Stimulated activated CD8-positive, alpha-beta memory T cell treated with anti-CD3 and anti-CD28 coated beads, Interleukin-4, amount 100 ng/mL, for 4 hours (primary cell): ENCODE data around the gene ARPC2.

Source experiments
- DNase-seq, 2 donors: peaks; one replicate each; pipeline ENCODE4 v3.0.0-alpha.2; 2020; ENCODE audit warnings: low read depth in 2 of 2, low spot score in 1 of 2

The ARPC2 gene

DNA sequence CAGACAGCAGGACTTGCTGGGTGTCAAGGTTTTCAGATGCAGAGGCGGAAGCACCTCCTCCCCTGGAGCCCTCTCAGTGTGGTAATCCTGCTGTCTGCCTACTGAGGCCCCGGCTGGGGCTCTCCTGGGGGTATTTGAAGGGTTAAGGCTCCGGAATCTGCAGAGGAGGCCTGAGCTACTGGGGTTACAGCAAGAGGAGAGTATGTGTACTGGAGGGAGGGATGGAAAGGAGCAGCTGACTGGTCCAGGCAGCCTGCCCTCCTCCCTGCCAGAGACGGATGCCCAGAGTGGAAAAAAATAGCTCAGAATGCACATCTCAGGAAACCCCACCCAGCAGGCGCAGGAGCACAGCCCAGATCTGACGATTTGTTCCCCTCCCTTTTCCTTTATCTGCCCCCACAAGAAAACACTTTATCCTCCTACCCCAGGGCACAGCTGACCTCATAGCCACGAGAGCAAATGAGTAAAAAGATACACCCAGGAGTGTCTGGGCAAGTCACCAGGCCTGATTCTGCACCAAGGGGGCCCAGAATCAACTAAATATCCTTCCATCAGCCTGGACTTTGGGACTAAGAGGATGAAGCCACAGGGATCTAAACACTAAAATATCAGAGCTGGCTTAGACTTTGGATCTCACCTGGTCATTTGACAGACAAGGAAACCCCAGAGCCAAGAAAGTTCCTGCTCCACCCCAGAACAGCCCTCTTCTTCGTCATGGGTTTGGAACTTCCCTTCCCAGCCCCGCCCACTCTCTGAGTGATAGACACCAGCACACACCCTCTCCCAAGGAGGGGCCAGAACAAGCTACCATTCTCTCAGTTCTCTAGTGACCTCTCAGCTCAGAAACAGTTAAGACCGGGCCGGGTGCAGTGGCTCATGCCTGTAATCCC is 69.8 kb downstream of the ARPC2 start:
- peak; percentile 58 to 71 for DNase-seq

- DNase-seq: no peak
Observed at GRCh38 chr2:218289639-218290315, 72.8 kb downstream of the ARPC2 start.

- DNase-seq: no peak
Observed at GRCh38 chr2:218290316-218291261, 73.6 kb downstream of the ARPC2 start.

GRCh38 chr2:218291318-218292047 is 74.5 kb downstream of the ARPC2 start:
- no peak for DNase-seq

- DNase-seq: peak; percentile 47 to 56
Observed at GRCh38 chr2:218292048-218293014, 75.3 kb downstream of the ARPC2 start, which contains the start of gene TMBIM1. Gene TMBIM1 (minus strand): TSS chr2:218292503. CDS start chr2:218282141, 10,362 bp downstream.

GRCh38 chr2:218293715-218294429 is 76.9 kb downstream of the ARPC2 start:
- DNase-seq: no peak

DNA sequence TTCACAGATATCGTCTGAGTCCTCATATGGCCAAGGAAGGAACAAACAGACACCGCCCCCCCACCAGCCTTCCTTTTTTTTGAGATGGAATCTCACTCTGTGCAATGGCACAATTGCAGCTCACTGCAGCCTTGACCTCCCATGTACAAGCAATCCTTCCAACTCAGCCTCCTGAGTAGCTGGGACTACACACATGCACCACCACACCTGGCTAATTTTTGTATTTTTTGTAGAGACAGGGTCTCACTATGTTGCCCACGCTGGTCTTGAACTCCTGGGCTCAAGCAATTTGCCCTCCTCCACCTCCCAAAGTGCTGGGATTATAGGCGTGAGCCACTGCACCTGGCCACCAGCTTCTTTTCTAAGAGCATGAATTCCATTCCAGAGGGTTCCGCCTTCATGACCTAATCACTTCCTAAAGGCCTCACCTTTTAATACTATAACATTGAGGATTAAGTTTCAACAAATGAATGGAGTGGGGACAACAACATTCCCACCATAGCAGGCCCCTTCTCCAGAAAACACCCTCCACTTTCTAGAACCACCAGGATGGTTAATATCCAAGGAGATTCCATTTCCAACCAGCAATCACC is 77.5 kb downstream of the ARPC2 start:
- no peak for DNase-seq

GRCh38 chr2:218295029-218295428 is 78.0 kb downstream of the ARPC2 start:
- no peak for DNase-seq

GRCh38 chr2:218296200-218296599 is 79.2 kb downstream of the ARPC2 start:
- no peak for DNase-seq

DNA sequence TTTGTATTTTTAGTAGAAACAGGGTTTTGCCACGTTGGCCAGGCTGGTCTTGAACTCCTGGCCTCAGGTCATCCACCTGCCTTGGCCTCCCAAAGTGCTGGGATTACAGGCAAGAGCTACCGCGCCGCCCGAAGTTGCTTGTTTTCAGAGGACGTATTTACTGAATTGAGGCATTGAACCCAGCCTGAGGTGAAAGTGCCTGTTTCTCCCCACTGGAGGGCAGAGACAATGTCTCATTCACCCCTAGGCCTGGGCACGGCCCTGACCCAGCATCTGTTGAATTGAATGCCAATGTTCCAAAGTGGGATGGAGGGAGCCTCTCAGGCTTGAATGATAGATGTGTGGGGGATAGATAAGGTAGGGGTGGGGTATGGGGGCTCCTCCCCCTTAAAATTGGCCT is 79.9 kb downstream of the ARPC2 start:
- DNase-seq: no peak

GRCh38 chr2:218298314-218298875 is 81.4 kb downstream of the ARPC2 start:
- no peak for DNase-seq

GRCh38 chr2:218300141-218300540 is 83.2 kb downstream of the ARPC2 start:
- no peak for DNase-seq

DNA sequence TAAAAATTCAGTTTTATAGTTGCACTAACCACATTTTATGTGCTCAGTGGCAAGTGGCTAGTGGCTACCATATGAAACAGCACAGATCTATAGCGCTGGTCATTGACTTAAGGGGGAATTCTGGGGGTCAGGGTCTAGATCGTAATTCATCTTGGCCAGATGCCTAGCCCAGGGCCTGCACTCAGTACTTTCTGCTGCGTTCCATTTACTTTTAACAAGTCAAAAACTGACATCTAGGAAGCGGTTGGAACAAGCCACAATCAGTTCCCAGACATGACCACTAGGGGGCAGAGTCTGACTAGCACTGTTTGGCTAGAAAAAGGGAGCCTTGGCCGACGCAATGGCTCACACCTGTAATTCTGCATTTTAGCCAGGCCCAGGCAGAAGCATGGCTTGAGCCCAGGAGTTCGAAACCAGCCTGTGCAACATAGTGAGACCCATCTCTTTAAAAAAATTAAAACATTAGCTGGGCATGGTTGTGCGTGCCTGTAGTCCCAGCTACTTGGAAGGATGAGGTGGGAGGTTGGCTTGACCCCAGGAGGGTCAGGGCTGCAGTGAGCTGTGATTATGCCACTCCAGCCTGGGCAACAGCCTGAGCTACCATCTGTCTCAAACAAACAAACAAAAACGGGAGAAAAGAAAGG is 84.3 kb downstream of the ARPC2 start:
- peak; percentile 69 to 84 for DNase-seq
